ENCODE measurements around the gene ASPSCR1.

The ASPSCR1 gene

GRCh38 chr17:82025401-82026107 lies 48.1 kb downstream of the ASPSCR1 start:
- WGBS, 2 donors (ENCODE audit: extremely low coverage in 2 of 2, insufficient read length in 2 of 2, insufficient replicate concordance in 1 of 2): no CpG with 5 or more reads among the region's 25 CpGs
- no peak overlapping the region for H3K14ac ChIP-seq (ENCODE audit: low read length)
- no peak overlapping the region for H3K4me2 ChIP-seq (ENCODE audit: insufficient read depth, low read length, poor library complexity, severe bottlenecking)
- H2AK5ac ChIP-seq (ENCODE audit: low read depth, low read length): peak overlapping the region; percentile 70
- no peak overlapping the region for H3K4me3 ChIP-seq (ENCODE audit: low read length in 2 of 2)
- H3K36me3 ChIP-seq (replicated peaks in 1 of 2; ENCODE audit: control insufficient read depth in 2 of 2, insufficient read depth in 2 of 2, low read length in 2 of 2): peaks cover 13 to 29% of the 10 kb centered on the region in 2 donors
- no peak overlapping the region for H4K8ac ChIP-seq (ENCODE audit: low read depth, low read length)
- H3K9ac ChIP-seq (ENCODE audit: low read depth, low read length, poor library complexity): peak overlapping the region; percentile 77
- no peak overlapping the region for H3K27ac ChIP-seq (replicated peaks; ENCODE audit: low read length)
- H3K4ac ChIP-seq (ENCODE audit: low read length): no peak overlapping the region
- H2AFZ ChIP-seq (ENCODE audit: low read length): no peak overlapping the region
- no peak overlapping the region for H2BK120ac ChIP-seq (ENCODE audit: low read depth, low read length)
- peaks cover 0 to 2% of the 10 kb centered on the region in 2 donors for H3K9me3 ChIP-seq (replicated peaks in 1 of 2; ENCODE audit: control insufficient read depth in 2 of 2, insufficient read depth in 1 of 2, low read depth in 1 of 2, low read length in 2 of 2)
- H3K27me3 ChIP-seq (ENCODE audit: control insufficient read depth in 3 of 3, insufficient read depth in 3 of 3, low read depth in 1 of 3, low read length in 3 of 3): no peaks in the 10 kb centered on the region
- H4K91ac ChIP-seq (ENCODE audit: low read depth, low read length, poor library complexity): no peak overlapping the region
- no peak for DNase-seq (ENCODE audit: low spot score)
- no peak overlapping the region for H2BK15ac ChIP-seq (ENCODE audit: low read length)
- no peak overlapping the region for H3K18ac ChIP-seq (ENCODE audit: low read length)
- peaks cover 9 to 13% of the 10 kb centered on the region in 2 donors for H3K4me1 ChIP-seq (ENCODE audit: control insufficient read depth in 2 of 2, insufficient read depth in 1 of 2, low read depth in 1 of 2, low read length in 2 of 2)
- no peak overlapping the region for H2BK12ac ChIP-seq (ENCODE audit: low read length)
- H3K23ac ChIP-seq (ENCODE audit: low read depth, low read length, poor library complexity): peak overlapping the region; percentile 65
- H3K79me1 ChIP-seq (ENCODE audit: low read depth, low read length): peaks cover 23% of the 10 kb centered on the region
- H2BK5ac ChIP-seq (ENCODE audit: low read length): peak overlapping the region; percentile 94

DNA sequence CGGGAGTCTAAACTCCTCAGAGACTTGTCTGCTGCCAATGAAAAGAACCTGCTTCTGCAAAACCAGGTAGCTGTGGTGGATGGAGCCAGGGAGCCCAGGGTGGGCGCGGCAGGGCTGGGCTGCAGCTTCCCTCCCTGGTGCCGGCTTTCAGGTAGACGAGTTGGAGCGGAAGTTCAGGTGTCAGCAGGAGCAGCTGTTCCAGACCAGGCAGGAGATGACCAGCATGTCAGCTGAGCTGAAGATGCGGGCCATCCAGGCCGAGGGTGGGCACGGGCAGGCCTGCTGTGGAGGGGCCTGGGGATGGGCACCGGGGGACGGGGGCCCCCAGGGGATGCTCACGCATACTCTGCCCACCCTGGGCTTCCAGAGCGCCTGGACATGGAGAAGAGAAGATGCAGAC lies 50.8 kb downstream of the ASPSCR1 start:
- H4K8ac ChIP-seq (ENCODE audit: low read depth, low read length): no peak overlapping the region
- peak overlapping the region; percentile 11 for H3K4me2 ChIP-seq (ENCODE audit: insufficient read depth, low read length, poor library complexity, severe bottlenecking)
- H3K27ac ChIP-seq (replicated peaks; ENCODE audit: low read length): no peak overlapping the region
- no peaks in the 10 kb centered on the region for H3K27me3 ChIP-seq (ENCODE audit: control insufficient read depth in 3 of 3, insufficient read depth in 3 of 3, low read depth in 1 of 3, low read length in 3 of 3)
- no peak overlapping the region for H3K4me3 ChIP-seq (ENCODE audit: low read length in 2 of 2)
- H2BK5ac ChIP-seq (ENCODE audit: low read length): peak overlapping the region; percentile 39
- H3K18ac ChIP-seq (ENCODE audit: low read length): no peak overlapping the region
- no peak overlapping the region for H2AK5ac ChIP-seq (ENCODE audit: low read depth, low read length)
- H2BK120ac ChIP-seq (ENCODE audit: low read depth, low read length): no peak overlapping the region
- DNase-seq (ENCODE audit: low spot score): no peak
- no CpG with 5 or more reads among the region's 13 CpGs for WGBS, 2 donors (ENCODE audit: extremely low coverage in 2 of 2, insufficient read length in 2 of 2, insufficient replicate concordance in 1 of 2)
- H2BK12ac ChIP-seq (ENCODE audit: low read length): no peak overlapping the region
- H3K23ac ChIP-seq (ENCODE audit: low read depth, low read length, poor library complexity): peak overlapping the region; percentile 89
- no peak overlapping the region for H3K14ac ChIP-seq (ENCODE audit: low read length)
- peaks cover 18 to 29% of the 10 kb centered on the region in 2 donors for H3K36me3 ChIP-seq (replicated peaks in 1 of 2; ENCODE audit: control insufficient read depth in 2 of 2, insufficient read depth in 2 of 2, low read length in 2 of 2)
- H3K9me3 ChIP-seq (replicated peaks in 1 of 2; ENCODE audit: control insufficient read depth in 2 of 2, insufficient read depth in 1 of 2, low read depth in 1 of 2, low read length in 2 of 2): peaks cover 0 to 2% of the 10 kb centered on the region in 2 donors
- H3K79me1 ChIP-seq (ENCODE audit: low read depth, low read length): peaks cover 6% of the 10 kb centered on the region
- no peak overlapping the region for H2AFZ ChIP-seq (ENCODE audit: low read length)
- H3K9ac ChIP-seq (ENCODE audit: low read depth, low read length, poor library complexity): no peak overlapping the region
- no peak overlapping the region for H3K4ac ChIP-seq (ENCODE audit: low read length)
- peaks cover 10 to 20% of the 10 kb centered on the region in 2 donors for H3K4me1 ChIP-seq (ENCODE audit: control insufficient read depth in 2 of 2, insufficient read depth in 1 of 2, low read depth in 1 of 2, low read length in 2 of 2)
- H2BK15ac ChIP-seq (ENCODE audit: low read length): no peak overlapping the region
- no peak overlapping the region for H4K91ac ChIP-seq (ENCODE audit: low read depth, low read length, poor library complexity)

DNA sequence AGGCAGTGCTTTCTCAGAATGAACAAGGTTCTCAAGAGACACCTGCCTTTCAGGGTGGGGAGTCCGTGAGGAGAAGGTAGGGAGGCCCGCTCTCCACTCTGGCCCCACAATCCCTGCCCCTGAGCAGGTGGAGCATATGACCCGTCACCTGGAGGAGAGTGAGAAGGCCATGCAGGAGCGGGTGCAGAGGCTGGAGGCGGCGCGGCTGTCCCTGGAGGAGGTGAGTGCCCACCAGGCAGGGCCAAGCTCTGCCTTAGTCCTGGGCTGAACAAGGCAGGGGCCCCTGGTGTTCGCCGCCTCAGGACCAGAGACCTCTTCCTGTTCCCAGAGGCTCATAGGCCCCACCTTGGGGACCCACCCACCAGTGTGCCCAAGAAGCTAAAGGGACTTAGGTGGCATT lies 51.5 kb downstream of the ASPSCR1 start:
- H3K27me3 ChIP-seq (ENCODE audit: control insufficient read depth in 3 of 3, insufficient read depth in 3 of 3, low read depth in 1 of 3, low read length in 3 of 3): no peaks in the 10 kb centered on the region
- no peak overlapping the region for H4K91ac ChIP-seq (ENCODE audit: low read depth, low read length, poor library complexity)
- WGBS, 2 donors (ENCODE audit: extremely low coverage in 2 of 2, insufficient read length in 2 of 2, insufficient replicate concordance in 1 of 2): no CpG with 5 or more reads among the region's 9 CpGs
- no peak overlapping the region for H3K23ac ChIP-seq (ENCODE audit: low read depth, low read length, poor library complexity)
- H3K4me3 ChIP-seq (ENCODE audit: low read length in 2 of 2): no peak overlapping the region
- H3K4me1 ChIP-seq (ENCODE audit: control insufficient read depth in 2 of 2, insufficient read depth in 1 of 2, low read depth in 1 of 2, low read length in 2 of 2): peaks cover 8 to 16% of the 10 kb centered on the region in 2 donors
- no peak overlapping the region for H3K9ac ChIP-seq (ENCODE audit: low read depth, low read length, poor library complexity)
- H2BK5ac ChIP-seq (ENCODE audit: low read length): no peak overlapping the region
- peak overlapping the region; percentile 10 for H2BK12ac ChIP-seq (ENCODE audit: low read length)
- peaks cover 10% of the 10 kb centered on the region for H3K79me1 ChIP-seq (ENCODE audit: low read depth, low read length)
- no peak overlapping the region for H4K8ac ChIP-seq (ENCODE audit: low read depth, low read length)
- no peak overlapping the region for H2BK120ac ChIP-seq (ENCODE audit: low read depth, low read length)
- peaks cover 22 to 29% of the 10 kb centered on the region in 2 donors for H3K36me3 ChIP-seq (replicated peaks in 1 of 2; ENCODE audit: control insufficient read depth in 2 of 2, insufficient read depth in 2 of 2, low read length in 2 of 2)
- no peak overlapping the region for H2AK5ac ChIP-seq (ENCODE audit: low read depth, low read length)
- H3K27ac ChIP-seq (replicated peaks; ENCODE audit: low read length): no peak overlapping the region
- H3K4me2 ChIP-seq (ENCODE audit: insufficient read depth, low read length, poor library complexity, severe bottlenecking): no peak overlapping the region
- no peak overlapping the region for H2AFZ ChIP-seq (ENCODE audit: low read length)
- peaks cover 0 to 2% of the 10 kb centered on the region in 2 donors for H3K9me3 ChIP-seq (replicated peaks in 1 of 2; ENCODE audit: control insufficient read depth in 2 of 2, insufficient read depth in 1 of 2, low read depth in 1 of 2, low read length in 2 of 2)
- no peak overlapping the region for H3K14ac ChIP-seq (ENCODE audit: low read length)
- H3K4ac ChIP-seq (ENCODE audit: low read length): no peak overlapping the region
- H2BK15ac ChIP-seq (ENCODE audit: low read length): peak overlapping the region; percentile 58
- no peak for DNase-seq (ENCODE audit: low spot score)
- no peak overlapping the region for H3K18ac ChIP-seq (ENCODE audit: low read length)

- no peak overlapping the region for H3K4me3 ChIP-seq (ENCODE audit: low read length in 2 of 2)
- peaks cover 22 to 29% of the 10 kb centered on the region in 2 donors for H3K36me3 ChIP-seq (replicated peaks in 1 of 2; ENCODE audit: control insufficient read depth in 2 of 2, insufficient read depth in 2 of 2, low read length in 2 of 2)
- no peak overlapping the region for H3K27ac ChIP-seq (replicated peaks; ENCODE audit: low read length)
- no CpG with 5 or more reads among the region's 16 CpGs for WGBS, 2 donors (ENCODE audit: extremely low coverage in 2 of 2, insufficient read length in 2 of 2, insufficient replicate concordance in 1 of 2)
- peaks cover 0 to 2% of the 10 kb centered on the region in 2 donors for H3K9me3 ChIP-seq (replicated peaks in 1 of 2; ENCODE audit: control insufficient read depth in 2 of 2, insufficient read depth in 1 of 2, low read depth in 1 of 2, low read length in 2 of 2)
- H2BK12ac ChIP-seq (ENCODE audit: low read length): no peak overlapping the region
- H2AK5ac ChIP-seq (ENCODE audit: low read depth, low read length): peak overlapping the region; percentile 86
- H3K18ac ChIP-seq (ENCODE audit: low read length): no peak overlapping the region
- H4K8ac ChIP-seq (ENCODE audit: low read depth, low read length): no peak overlapping the region
- no peak overlapping the region for H3K4ac ChIP-seq (ENCODE audit: low read length)
- H2BK120ac ChIP-seq (ENCODE audit: low read depth, low read length): no peak overlapping the region
- peaks cover 7% of the 10 kb centered on the region for H3K79me1 ChIP-seq (ENCODE audit: low read depth, low read length)
- no peak overlapping the region for H3K14ac ChIP-seq (ENCODE audit: low read length)
- peak overlapping the region; percentile 93 for H3K23ac ChIP-seq (ENCODE audit: low read depth, low read length, poor library complexity)
- DNase-seq (ENCODE audit: low spot score): no peak
- peak overlapping the region; percentile 44 for H3K9ac ChIP-seq (ENCODE audit: low read depth, low read length, poor library complexity)
- H2BK15ac ChIP-seq (ENCODE audit: low read length): peak overlapping the region; percentile 58
- no peak overlapping the region for H4K91ac ChIP-seq (ENCODE audit: low read depth, low read length, poor library complexity)
- H2AFZ ChIP-seq (ENCODE audit: low read length): no peak overlapping the region
- H3K27me3 ChIP-seq (ENCODE audit: control insufficient read depth in 3 of 3, insufficient read depth in 3 of 3, low read depth in 1 of 3, low read length in 3 of 3): no peaks in the 10 kb centered on the region
- H3K4me1 ChIP-seq (ENCODE audit: control insufficient read depth in 2 of 2, insufficient read depth in 1 of 2, low read depth in 1 of 2, low read length in 2 of 2): peaks cover 5 to 12% of the 10 kb centered on the region in 2 donors
- H3K4me2 ChIP-seq (ENCODE audit: insufficient read depth, low read length, poor library complexity, severe bottlenecking): no peak overlapping the region
- H2BK5ac ChIP-seq (ENCODE audit: low read length): no peak overlapping the region
Measured at GRCh38 chr17:82029391-82029790, 52.0 kb downstream of the ASPSCR1 start.

All from neuronal stem cell (in vitro differentiated cells).